H1 (cell line): ENCODE measurements around the gene ATG2B. TPM values are rescaled to one million over a fixed set of nuclear protein-coding genes. Genes with fewer than 3 reads are reported as not detected.

Experiments
- ASH2L ChIP-seq: fragments of 200-600, 300-600 bp; sonication (generic); IDR thresholded peaks from one replicate; pipeline ENCODE4 v1.7.1; 2017; ENCODE audit warnings: low read length
- CHD1 ChIP-seq: IDR thresholded peaks from 2 replicates; pipeline ENCODE4 v1.6.1; 2012; ENCODE audit warnings: low read depth, low read length, improper control_type of control experiment
- RBBP5 ChIP-seq: IDR thresholded peaks from 2 replicates; pipeline ENCODE4 v1.7.1; 2012; ENCODE audit warnings: low read depth, mild to moderate bottlenecking, inconsistent platforms, low read length, moderate library complexity, borderline replicate concordance
- SIRT6 ChIP-seq: IDR thresholded peaks from one replicate; pipeline ENCODE4 v1.7.1; 2012; ENCODE audit warnings: low read length, inconsistent platforms
- TAF1 ChIP-seq: IDR thresholded peaks from 2 replicates; pipeline ENCODE4 v1.6.1; 2011; ENCODE audit warnings: mild to moderate bottlenecking, low read depth, low read length
- polyA plus RNA-seq, 7 experiments: library from polyadenylated mRNA; depleted of rRNA in 3 of 7; stranded (reverse) in 5 of 7; unstranded in 2 of 7; fragments of >200 nt in 5 of 7; fragments of 200-250 nt in 2 of 7; gene quantifications; 1 replicate in 5 of 7; 2 replicates in 1 of 7; 4 replicates in 1 of 7; pipeline versions ENCODE4 v1.2.1 to v1.2.3, GENCODE V29; 2011 to 2013; ENCODE audit warnings: missing spikeins in 2 of 7, mixed read lengths in 2 of 7
- total RNA-seq: library from RNA; stranded (reverse); fragmentation: NEBNext Ultra II Directional; extraction: Animal tissue kit (Norgen Biotek cat#: 25700); gene quantifications from 2 replicates; pipeline ENCODE4 v1.2.1, GENCODE V29; 2021
- TF ChIP-seq, protein P1 (sequence below): IDR thresholded peaks from 2 replicates; pipeline ENCODE4 v1.6.1; 2012; ENCODE audit warnings: inconsistent platforms
- TF ChIP-seq, protein P2 (sequence below), 3 experiments: IDR thresholded peaks; 1 replicate in 2 of 3; 2 replicates in 1 of 3; pipeline versions ENCODE4 v1.5.1 to v1.6.1; 2011; ENCODE audit warnings: low read length in 3 of 3, mild to moderate bottlenecking in 3 of 3, inconsistent platforms in 2 of 3, low read depth in 1 of 3, moderate library complexity in 1 of 3; ENCODE audit not compliant: insufficient read depth in 1 of 3; ENCODE audit errors: control extremely low read depth in 1 of 3

The ATG2B gene
- total and polyA plus RNA-seq, 2 of the 8 experiments (the other 6 are each of a cell fraction or from before 2014, with no cell fraction given): 4.6 to 14.4 TPM

DNA sequence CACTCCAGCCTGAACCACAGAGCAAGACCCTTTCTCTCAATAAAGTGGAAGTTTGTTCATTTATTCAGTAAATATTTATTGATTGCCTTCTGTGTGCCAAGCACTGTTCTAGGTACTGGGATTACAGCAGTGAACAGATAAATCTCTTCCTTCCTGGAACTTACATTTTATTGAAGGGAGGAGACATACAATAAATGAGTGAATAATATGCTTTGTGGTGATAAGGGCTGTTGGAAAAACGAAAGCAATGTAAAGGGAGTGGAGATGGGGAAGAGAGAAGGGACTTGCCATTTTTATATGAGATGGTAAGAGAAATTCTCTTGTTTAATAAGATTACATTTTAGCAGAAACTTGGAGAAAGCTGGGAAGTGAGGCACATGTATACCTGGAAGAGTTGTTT, 1.8 kb upstream of the ATG2B start (continued):
- TF ChIP-seq, protein P1, sequence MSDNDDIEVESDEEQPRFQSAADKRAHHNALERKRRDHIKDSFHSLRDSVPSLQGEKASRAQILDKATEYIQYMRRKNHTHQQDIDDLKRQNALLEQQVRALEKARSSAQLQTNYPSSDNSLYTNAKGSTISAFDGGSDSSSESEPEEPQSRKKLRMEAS: no peak
- TF ChIP-seq ASH2L (no peak), SIRT6 (no peak), RBBP5 (no peak), CHD1 (no peak), TAF1 (no peak)
- TF ChIP-seq, protein P2, sequence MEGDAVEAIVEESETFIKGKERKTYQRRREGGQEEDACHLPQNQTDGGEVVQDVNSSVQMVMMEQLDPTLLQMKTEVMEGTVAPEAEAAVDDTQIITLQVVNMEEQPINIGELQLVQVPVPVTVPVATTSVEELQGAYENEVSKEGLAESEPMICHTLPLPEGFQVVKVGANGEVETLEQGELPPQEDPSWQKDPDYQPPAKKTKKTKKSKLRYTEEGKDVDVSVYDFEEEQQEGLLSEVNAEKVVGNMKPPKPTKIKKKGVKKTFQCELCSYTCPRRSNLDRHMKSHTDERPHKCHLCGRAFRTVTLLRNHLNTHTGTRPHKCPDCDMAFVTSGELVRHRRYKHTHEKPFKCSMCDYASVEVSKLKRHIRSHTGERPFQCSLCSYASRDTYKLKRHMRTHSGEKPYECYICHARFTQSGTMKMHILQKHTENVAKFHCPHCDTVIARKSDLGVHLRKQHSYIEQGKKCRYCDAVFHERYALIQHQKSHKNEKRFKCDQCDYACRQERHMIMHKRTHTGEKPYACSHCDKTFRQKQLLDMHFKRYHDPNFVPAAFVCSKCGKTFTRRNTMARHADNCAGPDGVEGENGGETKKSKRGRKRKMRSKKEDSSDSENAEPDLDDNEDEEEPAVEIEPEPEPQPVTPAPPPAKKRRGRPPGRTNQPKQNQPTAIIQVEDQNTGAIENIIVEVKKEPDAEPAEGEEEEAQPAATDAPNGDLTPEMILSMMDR (IDR thresholded peaks at IDR 0.05; ENCODE audit: control extremely low read depth in 1 of 3, insufficient read depth in 1 of 3, low read depth in 1 of 3, low read length in 3 of 3): no peak
